T-cell (primary cell): ENCODE results near the gene STARD7. TPM values are rescaled to one million over a fixed set of nuclear protein-coding genes. Genes with fewer than 3 reads are reported as not detected.
"Not testable (repeated sequence)": the region's sequence is repeated elsewhere in the genome, so short reads cannot be mapped to it uniquely, and the experiment has no call there.

Experiments
- ATAC-seq, 4 experiments: fragments of 200-7000 bp in 3 of 4; fragments of 150-1000 bp in 1 of 4; cut with Tn5 transposase; replicated peaks in 1 of 4; 1 replicate in 3 of 4; 2 replicates in 1 of 4; pipeline ENCODE4 v1.10.0; 2021; ENCODE audit warnings: moderate library complexity in 3 of 4, mild to moderate bottlenecking in 2 of 4, moderate number of reproducible peaks in 1 of 4
- CTCF ChIA-PET, 2 donors: fragments of 300-600 bp; sonication (Branson Sonifier 250); formaldehyde crosslinking; loops; one replicate each; lab custom pipeline; 2022; ENCODE audit warnings: antibody characterized with exemption in 2 of 2; lab: Charles Lee
- POLR2A ChIA-PET, 2 donors: fragments of 300-600 bp; sonication (Branson Sonifier 250); formaldehyde crosslinking; loops; one replicate each; lab custom pipeline; 2022; ENCODE audit warnings: antibody characterized with exemption in 2 of 2; lab: Charles Lee
- DNase-seq, 35 experiments: peaks; one replicate each; pipeline versions ENCODE4 v3.0.0 to v3.0.0-alpha.2; 2013 to 2023
- H3K27ac ChIP-seq: one replicate; pipeline ENCODE4 v1.5.1; 2013; ENCODE audit warnings: low read length
- H3K27me3 ChIP-seq, 2 experiments: replicated peaks in 1 of 2; 1 replicate in 1 of 2; 2 replicates in 1 of 2; pipeline versions ENCODE4 v1.6.1 to v1.7.0; 2013; ENCODE audit warnings: low read length in 1 of 2, mixed read lengths in 1 of 2; ENCODE audit not compliant: control insufficient read depth in 2 of 2, insufficient read depth in 2 of 2; ENCODE audit errors: extremely low read depth in 1 of 2
- H3K36me3 ChIP-seq, 2 donors: 1 replicate in 1 of 2; 2 replicates in 1 of 2; pipeline versions ENCODE4 v1.6.1 to v1.7.0; 2013; ENCODE audit warnings: low read length in 1 of 2; ENCODE audit not compliant: control insufficient read depth in 2 of 2, insufficient read depth in 1 of 2; ENCODE audit errors: extremely low read depth in 1 of 2
- H3K4me1 ChIP-seq, 2 experiments: 1 replicate in 1 of 2; 2 replicates in 1 of 2; pipeline versions ENCODE4 v1.6.1 to v1.7.0; 2013; ENCODE audit warnings: low read length in 2 of 2, mixed read lengths in 1 of 2; ENCODE audit not compliant: insufficient read depth in 2 of 2, control insufficient read depth in 1 of 2; ENCODE audit errors: extremely low read depth in 1 of 2
- H3K4me3 ChIP-seq, 2 donors: 1 replicate in 1 of 2; 2 replicates in 1 of 2; pipeline versions ENCODE4 v1.5.1 to v1.7.0; 2013; ENCODE audit warnings: mild to moderate bottlenecking in 2 of 2, low read length in 1 of 2, moderate library complexity in 1 of 2; ENCODE audit not compliant: control insufficient read depth in 1 of 2; ENCODE audit errors: extremely low read depth in 1 of 2
- H3K9me3 ChIP-seq: 2 replicates; pipeline ENCODE4 v1.7.0; 2013
- H3K27ac Mint-ChIP-seq, 2 donors: one replicate each; pipeline ENCODE4 v1.8.0; 2020 to 2021; ENCODE audit warnings: mild to moderate bottlenecking in 2 of 2, mixed read lengths in 2 of 2
- H3K27me3 Mint-ChIP-seq, 2 donors: one replicate each; pipeline ENCODE4 v1.8.0; 2021 to 2022; ENCODE audit warnings: mixed read lengths in 2 of 2
- H3K36me3 Mint-ChIP-seq: one replicate; pipeline ENCODE4 v1.8.0; 2021; ENCODE audit warnings: mixed read lengths
- H3K4me1 Mint-ChIP-seq, 3 donors: one replicate each; pipeline ENCODE4 v1.8.0; 2020 to 2022; ENCODE audit warnings: mixed read lengths in 3 of 3, mild to moderate bottlenecking in 1 of 3
- H3K4me3 Mint-ChIP-seq, 3 donors: one replicate each; pipeline ENCODE4 v1.8.0; 2020 to 2022; ENCODE audit warnings: mild to moderate bottlenecking in 3 of 3, mixed read lengths in 3 of 3, moderate library complexity in 3 of 3
- H3K9me3 Mint-ChIP-seq, 3 donors: one replicate each; pipeline ENCODE4 v1.8.0; 2020 to 2022; ENCODE audit warnings: mixed read lengths in 3 of 3
- WGBS: methylation state at CpG from one replicate; pipeline ENCODE4 v1.1.5; 2013; ENCODE audit warnings: missing lambda C conversion rate; ENCODE audit not compliant: insufficient coverage; 5-methylcytosine and 5-hydroxymethylcytosine counted together
- total RNA-seq, 35 experiments: library from RNA in 6 of 35; stranded (reverse) in 6 of 35; fragments of 120-200 nt in 1 of 35; gene quantifications; one replicate each; pipeline versions ENCODE4 v1.2.1 to v1.2.4 and lab custom pipeline; 2013 to 2026

Gene STARD7
- 10 to 100 TPM; 65.0 to 95.3 (median 84.4) TPM for total RNA-seq
- 93.2 TPM for total RNA-seq (2013)
- 90.1 to 447 (median 140) reads per million in 29 experiments for total RNA-seq (lab: John Stamatoyannopoulos, UW)

DNA sequence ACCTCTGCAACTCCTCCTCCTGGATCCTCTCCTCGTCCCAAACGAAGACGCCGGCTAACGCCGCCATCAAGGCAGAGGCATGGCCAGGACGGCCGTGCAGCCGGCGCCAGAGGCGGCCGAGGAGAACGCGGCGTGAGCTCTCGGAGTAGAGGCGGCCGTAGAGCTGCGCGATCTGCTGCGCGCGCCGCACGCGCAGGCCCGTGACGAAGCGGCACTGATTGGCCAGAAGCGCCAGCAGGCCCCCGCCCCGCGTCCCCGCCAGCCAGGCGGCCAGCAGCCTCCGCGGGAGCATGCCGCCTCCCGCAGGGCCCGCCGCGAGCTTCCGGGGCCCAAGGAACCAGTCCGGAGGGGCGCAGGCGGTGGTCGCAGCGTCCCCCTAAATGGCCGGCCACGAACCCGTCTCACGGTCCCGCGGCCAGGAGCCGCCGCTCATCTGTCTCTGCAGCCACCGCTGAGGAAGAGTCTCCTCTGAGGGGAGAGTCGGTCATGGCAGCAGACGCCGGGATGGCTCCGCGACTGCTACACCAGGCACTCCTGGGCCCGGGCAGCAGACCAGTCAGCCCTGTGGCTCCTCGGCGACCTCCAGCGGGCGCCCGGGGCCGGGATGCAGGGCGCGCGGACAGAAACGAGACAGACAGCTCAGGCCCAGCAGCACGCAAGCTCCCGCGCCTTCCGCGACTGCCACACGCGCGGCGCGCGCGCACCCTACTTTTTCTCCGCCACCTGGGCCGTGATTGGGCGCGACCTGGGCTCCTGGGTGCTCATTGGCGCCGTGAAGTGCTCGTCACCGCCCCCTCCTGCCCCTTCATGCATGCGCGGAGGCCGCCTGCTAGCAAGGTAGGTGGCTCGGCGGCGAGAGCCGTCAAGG is at the start of gene STARD7:
Gene STARD7 (minus strand): TSS at position 685 of the 868 bp plus-strand sequence. CDS start 393 bp downstream, at position 292.
- H3K36me3 Mint-ChIP-seq = peaks cover 3% of the 10 kb centered on the region
- no peaks in the 10 kb centered on the region for H3K27me3 Mint-ChIP-seq
- peak within 1 kb of the TSS; percentile 92 to 99 (median 98) for H3K4me3 Mint-ChIP-seq
- Histone ChIP-seq H3K4me1 (peaks cover 31 to 46% of the 10 kb centered on the region in 2 experiments), H3K27me3 (no peaks in the 10 kb centered on the region), H3K4me3 (peak within 1 kb of the TSS; percentile 90 to 93), H3K36me3 (peaks cover 0 to 4% of the 10 kb centered on the region in 2 donors), H3K9me3 (no peaks in the 10 kb centered on the region), H3K27ac (peak within 1 kb of the TSS; percentile 78)
- no peaks in the 10 kb centered on the region for H3K9me3 Mint-ChIP-seq
- peak within 1 kb of the TSS; percentile 88 to 98 for H3K27ac Mint-ChIP-seq
- DNase-seq = peak; percentile 89 to 97 (median 94)
- WGBS = under 1% methylated on average over 100 of the region's 100 CpGs
- POLR2A ChIA-PET = interaction anchor here (0.6 to 0.7 kb wide), 7 partner anchors 45 to 346 kb away, joined by 3 to 14 read pairs (median 3); no protein-coding TSS in a partner anchor
- peak; percentile 88 to 91 (median 90) for ATAC-seq
- CTCF ChIA-PET = interaction anchor here (0.5 to 1.6 kb wide), 13 partner anchors 10 to 216 kb away, joined by 3 to 7 read pairs (median 4); partner anchors contain the start of gene NCAPH (in 1 of the 2)
- H3K4me1 Mint-ChIP-seq = peaks cover 53 to 58% (median 55%) of the 10 kb centered on the region in 3 donors

DNA sequence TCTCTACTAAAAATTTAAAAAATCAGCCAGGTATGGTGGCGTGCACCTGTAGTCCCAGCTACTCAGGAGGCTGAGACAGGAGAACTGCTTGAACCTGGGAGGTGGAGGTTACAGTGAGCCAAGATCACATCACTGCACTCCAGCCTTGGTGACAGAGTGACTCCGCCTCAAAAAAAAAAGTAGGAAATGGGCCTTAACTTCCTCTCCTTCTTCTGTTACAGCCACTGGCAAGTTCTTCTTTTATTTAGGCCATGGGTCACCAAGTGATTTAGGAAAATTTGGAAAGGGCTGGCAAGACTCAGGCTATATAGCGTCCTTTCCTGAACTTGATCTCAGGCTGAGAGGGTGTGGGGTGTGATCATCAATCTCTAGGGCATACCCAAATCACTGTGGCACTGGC is 49.1 kb upstream of the STARD7 start:
- DNase-seq, H3K9me3 Mint-ChIP-seq, H3K27ac ChIP-seq, H3K4me3 ChIP-seq, H3K27me3 Mint-ChIP-seq, CTCF ChIA-PET, H3K27me3 ChIP-seq, ATAC-seq, H3K9me3 ChIP-seq: not testable (repeated sequence)
- Mint-ChIP-seq H3K4me3 (peak overlapping the region in 1 of 3 donors; percentile 77), H3K4me1 (peaks cover 71 to 74% (median 73%) of the 10 kb centered on the region in 3 donors), H3K27ac (peak overlapping the region; percentile 35 to 57), H3K36me3 (peaks cover 39% of the 10 kb centered on the region)
- peaks cover 17 to 62% of the 10 kb centered on the region in 2 experiments for H3K4me1 ChIP-seq
- POLR2A ChIA-PET = interaction anchor here in 1 of 2 donors (0.6 kb wide), 1 partner anchor 53 kb away, joined by 7 read pairs; no protein-coding TSS in a partner anchor
- WGBS = 100% methylated on average over 1 of the region's 3 CpGs
- peaks cover 14 to 70% of the 10 kb centered on the region in 2 donors for H3K36me3 ChIP-seq

DNA sequence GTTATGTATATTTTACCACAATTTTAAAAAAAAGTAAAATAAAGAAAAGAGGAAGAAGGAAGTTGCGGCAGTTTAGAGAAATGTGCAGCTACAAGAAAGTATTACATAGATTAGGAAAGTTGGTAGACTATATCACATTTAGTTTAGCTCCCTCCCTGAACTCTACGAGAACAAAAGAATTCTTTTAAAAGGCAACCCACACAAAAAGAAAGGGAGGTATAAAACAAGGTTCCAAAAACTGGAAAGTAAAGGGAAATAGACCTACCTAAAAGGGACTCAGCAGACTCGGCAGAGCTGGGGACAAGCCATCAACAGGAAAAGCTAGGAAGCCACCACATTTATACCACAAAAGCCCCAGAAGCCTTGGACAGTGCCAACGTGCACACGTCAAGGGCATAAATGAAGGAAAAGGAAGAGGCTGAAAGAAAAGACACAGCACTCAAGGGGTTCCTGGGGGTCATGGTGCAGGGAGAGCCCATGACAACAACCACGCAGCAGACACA is 48.0 kb upstream of the STARD7 start:
- ATAC-seq = peak in 3 of 4 experiments; percentile 39 to 70 (median 39)
- peaks cover 44% of the 10 kb centered on the region for H3K36me3 Mint-ChIP-seq
- no peaks in the 10 kb centered on the region for H3K9me3 Mint-ChIP-seq
- peak overlapping the region; percentile 89 for H3K27ac Mint-ChIP-seq
- H3K4me3 ChIP-seq = peak overlapping the region in 1 of 2 donors; percentile 15
- peaks cover 17 to 60% of the 10 kb centered on the region in 2 experiments for H3K4me1 ChIP-seq
- H3K27me3 ChIP-seq = no peaks in the 10 kb centered on the region
- peak overlapping the region; percentile 51 to 77 (median 59) for H3K4me3 Mint-ChIP-seq
- no CpG with 5 or more reads among the region's 6 CpGs for WGBS
- peaks cover 15 to 76% of the 10 kb centered on the region in 2 donors for H3K36me3 ChIP-seq
- POLR2A ChIA-PET = interaction anchor here (0.6 to 0.7 kb wide), 3 partner anchors 9 to 120 kb away, joined by 5 to 7 read pairs (median 6); partner anchors contain the start of gene CIAO1 (in 1 of the 2)
- no peaks in the 10 kb centered on the region for H3K27me3 Mint-ChIP-seq
- peak in 2 of 35 experiments; percentile 4 to 22 for DNase-seq
- H3K27ac ChIP-seq = peak overlapping the region; percentile 35
- peaks cover 64 to 71% (median 66%) of the 10 kb centered on the region in 3 donors for H3K4me1 Mint-ChIP-seq
- H3K9me3 ChIP-seq = no peaks in the 10 kb centered on the region
- CTCF ChIA-PET = interaction anchor here (0.7 to 1.2 kb wide), 3 partner anchors 8 to 82 kb away, joined by 3 to 4 read pairs (median 3); no protein-coding TSS in a partner anchor

GRCh38 chr2:96254571-96254970 is 45.9 kb upstream of the STARD7 start:
- ChIA-PET POLR2A (interaction anchor here in 1 of 2 donors (0.6 to 1.1 kb wide), 2 partner anchors 20 to 355 kb away, joined by 3 read pairs; no protein-coding TSS in a partner anchor), CTCF (no interaction called here)
- no peak for ATAC-seq
- Histone ChIP-seq H3K4me3 (no peak overlapping the region), H3K27me3 (no peaks in the 10 kb centered on the region), H3K27ac (no peak overlapping the region), H3K9me3 (no peaks in the 10 kb centered on the region), H3K36me3 (peaks cover 15 to 64% of the 10 kb centered on the region in 2 donors), H3K4me1 (peaks cover 16 to 44% of the 10 kb centered on the region in 2 experiments)
- Mint-ChIP-seq H3K27ac (peak overlapping the region in 1 of 2 donors; percentile 66), H3K27me3 (no peaks in the 10 kb centered on the region), H3K4me3 (no peak overlapping the region), H3K9me3 (no peaks in the 10 kb centered on the region), H3K4me1 (peaks cover 45 to 56% (median 51%) of the 10 kb centered on the region in 3 donors), H3K36me3 (peaks cover 38% of the 10 kb centered on the region)
- no peak for DNase-seq
- 92% methylated on average over 9 of the region's 11 CpGs for WGBS

DNA sequence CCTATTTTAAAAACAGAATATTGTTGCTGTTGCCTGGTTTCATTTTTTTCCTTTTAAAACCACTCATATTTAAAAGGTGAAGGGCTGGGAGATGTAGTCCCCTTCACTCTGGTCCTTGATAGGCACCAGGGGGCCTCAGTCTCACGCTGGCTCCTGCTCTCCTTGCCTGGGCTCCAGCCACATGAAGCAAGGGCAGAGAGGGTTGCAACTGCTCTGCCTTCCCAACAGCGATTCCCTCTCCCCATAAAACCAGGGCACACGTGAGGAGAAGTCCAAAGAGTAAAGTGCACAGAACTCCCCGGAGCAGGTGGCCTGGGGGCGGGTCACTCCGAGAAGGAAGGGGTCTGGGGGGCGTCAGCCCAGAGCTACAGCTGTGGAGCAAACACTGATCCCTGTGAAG is 44.4 kb upstream of the STARD7 start:
- H3K36me3 ChIP-seq = peaks cover 15 to 49% of the 10 kb centered on the region in 2 donors
- no peak for DNase-seq
- ChIA-PET POLR2A (no interaction called here), CTCF (no interaction called here)
- ATAC-seq = no peak
- H3K9me3 Mint-ChIP-seq = no peaks in the 10 kb centered on the region
- peaks cover 14 to 33% of the 10 kb centered on the region in 2 experiments for H3K4me1 ChIP-seq
- H3K4me1 Mint-ChIP-seq = peaks cover 33 to 40% (median 35%) of the 10 kb centered on the region in 3 donors
- no peaks in the 10 kb centered on the region for H3K9me3 ChIP-seq
- no peaks in the 10 kb centered on the region for H3K27me3 Mint-ChIP-seq
- H3K27ac ChIP-seq = no peak overlapping the region
- 95% methylated on average over 5 of the region's 7 CpGs for whole genome bisulfite sequencing
- peak overlapping the region in 1 of 2 donors; percentile 22 for H3K27ac Mint-ChIP-seq
- H3K36me3 Mint-ChIP-seq = peaks cover 32% of the 10 kb centered on the region
- no peak overlapping the region for H3K4me3 ChIP-seq
- no peaks in the 10 kb centered on the region for H3K27me3 ChIP-seq
- no peak overlapping the region for H3K4me3 Mint-ChIP-seq

GRCh38 chr2:96252526-96252925 is 43.9 kb upstream of the STARD7 start:
- H3K9me3 ChIP-seq = no peaks in the 10 kb centered on the region
- DNase-seq (no peak), ATAC-seq (no peak)
- Mint-ChIP-seq H3K27me3 (no peaks in the 10 kb centered on the region), H3K4me1 (peaks cover 32 to 39% (median 34%) of the 10 kb centered on the region in 3 donors), H3K27ac (peak overlapping the region in 1 of 2 donors; percentile 22), H3K4me3 (no peak overlapping the region), H3K9me3 (no peaks in the 10 kb centered on the region), H3K36me3 (peaks cover 32% of the 10 kb centered on the region)
- ChIA-PET POLR2A (no interaction called here), CTCF (no interaction called here)
- H3K4me1 ChIP-seq = peaks cover 14 to 28% of the 10 kb centered on the region in 2 experiments
- no peaks in the 10 kb centered on the region for H3K27me3 ChIP-seq
- H3K36me3 ChIP-seq = peaks cover 15 to 48% of the 10 kb centered on the region in 2 donors
- no peak overlapping the region for H3K4me3 ChIP-seq
- no peak overlapping the region for H3K27ac ChIP-seq
- 93% methylated on average over 6 of the region's 8 CpGs for WGBS
